IMR-90 (cell line): Measurements from ENCODE around the gene DCST2. TPM values are rescaled to one million over a fixed set of nuclear protein-coding genes. Genes with fewer than 3 reads are reported as not detected.

Experiments
- ATAC-seq: fragments of 200-7000 bp; cut with Tn5 transposase; 2 replicates; pipeline ENCODE4 v1.9.1; 2020; ENCODE audit warnings: low read depth, mild to moderate bottlenecking, moderate library complexity
- BruUV-seq: library from RNA; stranded (reverse); fragments of 400-500 nt; replicated peaks from 2 replicates; lab custom pipeline; 2021; lab: Mats Ljungman, UMichigan
- CTCF ChIA-PET: fragments of 300-600 bp; formaldehyde crosslinking; extraction: SDS; loops from one replicate; lab custom pipeline; 2021; ENCODE audit warnings: antibody characterized with exemption; lab: Yijun Ruan, JAX
- POLR2A ChIA-PET: fragments of 300-600 bp; sonication (Branson Sonifier 250); formaldehyde crosslinking; loops from one replicate; lab custom pipeline; 2022; ENCODE audit warnings: antibody characterized with exemption; ENCODE audit not compliant: unreplicated experiment; lab: Charles Lee
- DNase-seq: peaks from one replicate; pipeline ENCODE4 v3.0.0; 2013
- H2AFZ ChIP-seq: replicated peaks from 2 replicates; pipeline ENCODE3; 2013; ENCODE audit warnings: low read length, mild to moderate bottlenecking; ENCODE audit not compliant: poor library complexity
- H2AK5ac ChIP-seq: 2 replicates; pipeline ENCODE4 v1.6.1; 2013; ENCODE audit warnings: low read depth, low read length, inconsistent platforms
- H2AK9ac ChIP-seq: replicated peaks from 2 replicates; pipeline ENCODE3; 2013; ENCODE audit warnings: mild to moderate bottlenecking, low read depth, low read length, moderate library complexity; ENCODE audit not compliant: poor library complexity
- H2BK120ac ChIP-seq: 2 replicates; pipeline ENCODE4 v1.6.1; 2013; ENCODE audit warnings: low read depth, low read length, inconsistent platforms
- H2BK15ac ChIP-seq: 3 replicates; pipeline ENCODE4 v1.6.1; 2013; ENCODE audit warnings: low read depth, low read length, inconsistent platforms
- H2BK20ac ChIP-seq: 2 replicates; pipeline ENCODE4 v1.6.1; 2013; ENCODE audit warnings: low read depth, mild to moderate bottlenecking, inconsistent platforms, low read length, moderate library complexity
- H2BK5ac ChIP-seq: 2 replicates; pipeline ENCODE4 v1.6.1; 2013; ENCODE audit warnings: mild to moderate bottlenecking, low read depth, low read length, inconsistent platforms; ENCODE audit not compliant: poor library complexity, severe bottlenecking
- H3K14ac ChIP-seq: replicated peaks from 2 replicates; pipeline ENCODE4 v1.6.1; 2013; ENCODE audit warnings: low read depth, low read length, inconsistent platforms
- H3K18ac ChIP-seq: 2 replicates; pipeline ENCODE4 v1.6.1; 2013; ENCODE audit warnings: low read depth, low read length, control low read depth
- H3K23ac ChIP-seq: 2 replicates; pipeline ENCODE4 v1.6.1; 2013; ENCODE audit warnings: low read depth, low read length, inconsistent platforms
- H3K27ac ChIP-seq: 2 replicates; pipeline ENCODE4 v1.5.1; 2013; ENCODE audit warnings: mild to moderate bottlenecking, control low read depth, low read length; ENCODE audit not compliant: insufficient read depth
- H3K27me3 ChIP-seq: 2 replicates; pipeline ENCODE4 v1.6.1; 2013; ENCODE audit warnings: low read length; ENCODE audit not compliant: control insufficient read depth, insufficient read depth
- H3K36me3 ChIP-seq: 2 replicates; pipeline ENCODE4 v1.6.1; 2013; ENCODE audit warnings: low read length, mixed read lengths; ENCODE audit not compliant: control insufficient read depth, insufficient read depth
- H3K4ac ChIP-seq: 2 replicates; pipeline ENCODE4 v1.6.1; 2013; ENCODE audit warnings: low read depth, low read length, inconsistent platforms
- H3K4me1 ChIP-seq: 2 replicates; pipeline ENCODE4 v1.6.1; 2013; ENCODE audit warnings: low read length, mixed read lengths; ENCODE audit not compliant: control insufficient read depth, insufficient read depth
- H3K4me2 ChIP-seq: 2 replicates; pipeline ENCODE4 v1.6.1; 2013; ENCODE audit warnings: low read depth, mild to moderate bottlenecking, control low read depth, low read length, moderate library complexity
- H3K4me3 ChIP-seq: 2 replicates; pipeline ENCODE4 v1.5.1; 2013; ENCODE audit warnings: low read depth, mild to moderate bottlenecking, control low read depth, low read length, moderate library complexity; ENCODE audit not compliant: insufficient read depth
- H3K56ac ChIP-seq: 2 replicates; pipeline ENCODE4 v1.6.1; 2013; ENCODE audit warnings: low read length, inconsistent platforms; ENCODE audit not compliant: insufficient read depth; ENCODE audit errors: extremely low read depth
- H3K79me1 ChIP-seq, 2 experiments: 2 replicates each; pipeline ENCODE4 v1.6.1; 2013; ENCODE audit warnings: low read length in 2 of 2, inconsistent platforms in 1 of 2, low read depth in 1 of 2
- H3K9ac ChIP-seq: 2 replicates; pipeline ENCODE4 v1.6.1; 2013; ENCODE audit warnings: low read depth, low read length, control low read depth
- H3K9me1 ChIP-seq: 2 replicates; pipeline ENCODE4 v1.6.1; 2013; ENCODE audit warnings: low read length, inconsistent platforms; ENCODE audit not compliant: insufficient read depth
- H3K9me3 ChIP-seq: 2 replicates; pipeline ENCODE4 v1.6.1; 2013; ENCODE audit warnings: low read length; ENCODE audit not compliant: control insufficient read depth, insufficient read depth
- H4K20me1 ChIP-seq: 2 replicates; pipeline ENCODE4 v1.6.1; 2013; ENCODE audit warnings: low read length, inconsistent platforms; ENCODE audit not compliant: insufficient read depth
- H4K5ac ChIP-seq: 2 replicates; pipeline ENCODE4 v1.6.1; 2013; ENCODE audit warnings: mild to moderate bottlenecking, low read depth, low read length, control low read depth
- H4K8ac ChIP-seq, 2 experiments: 2 replicates each; pipeline ENCODE4 v1.6.1; 2013; ENCODE audit warnings: low read depth in 2 of 2, low read length in 2 of 2, control low read depth in 1 of 2, inconsistent platforms in 1 of 2
- H4K91ac ChIP-seq: 2 replicates; pipeline ENCODE4 v1.6.1; 2013; ENCODE audit warnings: low read depth, low read length, inconsistent platforms; ENCODE audit not compliant: insufficient read depth
- BHLHE40 ChIP-seq: fragments of 150-350 bp; IDR thresholded peaks from 2 replicates; pipeline ENCODE4 v1.6.1; 2016; ENCODE audit warnings: mild to moderate bottlenecking, low read depth, low read length
- CEBPB ChIP-seq: IDR thresholded peaks from 2 replicates; pipeline ENCODE4 v1.6.1; 2012; ENCODE audit warnings: low read depth, low read length, improper control_type of control experiment
- CHD1 ChIP-seq: IDR thresholded peaks from 2 replicates; pipeline ENCODE4 v1.6.1; 2012; ENCODE audit warnings: low read depth, low read length, improper control_type of control experiment
- FOS ChIP-seq: fragments of 150-350 bp; IDR thresholded peaks from 2 replicates; pipeline ENCODE4 v1.6.1; 2016; ENCODE audit warnings: low read depth, low read length
- MAFK ChIP-seq: IDR thresholded peaks from 2 replicates; pipeline ENCODE4 v1.6.1; 2012; ENCODE audit warnings: low read depth, low read length, improper control_type of control experiment
- MAZ ChIP-seq: IDR thresholded peaks from 2 replicates; pipeline ENCODE4 v1.6.1; 2012; ENCODE audit warnings: low read depth, mild to moderate bottlenecking, low read length, improper control_type of control experiment, moderate library complexity, borderline replicate concordance
- MXI1 ChIP-seq: IDR thresholded peaks from 2 replicates; pipeline ENCODE4 v1.6.1; 2012; ENCODE audit warnings: low read depth, mild to moderate bottlenecking, low read length, moderate library complexity, borderline replicate concordance
- NFE2L2 ChIP-seq: fragments of 150-350 bp; IDR thresholded peaks from 2 replicates; pipeline ENCODE4 v1.6.1; 2016; ENCODE audit warnings: low read depth, mild to moderate bottlenecking, low read length
- POLR2A ChIP-seq: IDR thresholded peaks from 2 replicates; pipeline ENCODE4 v1.6.1; 2012; ENCODE audit warnings: mild to moderate bottlenecking, low read depth, low read length
- RAD21 ChIP-seq: IDR thresholded peaks from 2 replicates; pipeline ENCODE4 v1.6.1; 2012; ENCODE audit warnings: low read length, improper control_type of control experiment
- RCOR1 ChIP-seq: IDR thresholded peaks from 2 replicates; pipeline ENCODE4 v1.6.1; 2012; ENCODE audit warnings: mild to moderate bottlenecking, low read length, improper control_type of control experiment; ENCODE audit not compliant: insufficient replicate concordance
- SMC3 ChIP-seq: fragments of 150-350 bp; IDR thresholded peaks from 2 replicates; pipeline ENCODE4 v1.6.1; 2016; ENCODE audit warnings: low read depth, mild to moderate bottlenecking, antibody characterized with exemption, low read length, moderate library complexity
- USF2 ChIP-seq: fragments of 150-350 bp; IDR thresholded peaks from 2 replicates; pipeline ENCODE4 v1.6.1; 2017; ENCODE audit warnings: mild to moderate bottlenecking, antibody characterized with exemption, low read length, low read depth
- WGBS, 2 experiments: methylation state at CpG; one replicate each; pipeline versions ENCODE4 v1.1.5 to v1.1.7; 2013; ENCODE audit warnings: missing lambda C conversion rate in 2 of 2; ENCODE audit not compliant: insufficient read length in 1 of 2; ENCODE audit errors: extremely low coverage in 2 of 2; 5-methylcytosine and 5-hydroxymethylcytosine counted together
- dilution Hi-C: fragments of 300-500 bp; cut with HindIII; formaldehyde crosslinking; loops from one replicate; pipeline ENCODE4 v1.14.3; 2018; ENCODE audit warnings: low sequenced_read_pairs; ENCODE audit not compliant: unreplicated experiment
- in situ Hi-C: fragments of 300-500 bp; cut with MboI; formaldehyde crosslinking; loops from 3 replicates; pipeline ENCODE4 v1.14.3; 2019; ENCODE audit warnings: low sequenced_read_pairs, inconsistent platforms, mixed read lengths
- intact Hi-C: fragments of 100-400 bp; cut with micrococcal nuclease; formaldehyde crosslinking; loops from 2 replicates; pipeline ENCODE4 v1.10.0; 2022
- polyA plus RNA-seq, 3 experiments: library from polyadenylated mRNA; depleted of rRNA; stranded (reverse); fragments of >200 nt; gene quantifications; 2 replicates each; pipeline ENCODE4 v1.2.3, GENCODE V29; 2012; ENCODE audit warnings: low replicate concordance in 1 of 3
- total RNA-seq: library from RNA; depleted of rRNA; stranded (reverse); fragments of >200 nt; gene quantifications from 2 replicates; pipeline ENCODE4 v1.2.3, GENCODE V29; 2012
- TF ChIP-seq, protein P1 (sequence below): fragments of 150-350 bp; IDR thresholded peaks from 2 replicates; pipeline ENCODE4 v1.6.1; 2016; ENCODE audit warnings: low read depth, mild to moderate bottlenecking, low read length, moderate library complexity, borderline replicate concordance
- TF ChIP-seq, protein P2 (sequence below): conservative IDR thresholded peaks from 2 replicates; pipeline ENCODE4 v1.5.1; 2012; ENCODE audit warnings: mild to moderate bottlenecking, low read depth, low read length, improper control_type of control experiment

The DCST2 gene
- total and polyA plus RNA-seq, 2 of the 4 experiments (the other 2 are of a cell fraction), result 0.14 TPM; not detected in 1

DNA sequence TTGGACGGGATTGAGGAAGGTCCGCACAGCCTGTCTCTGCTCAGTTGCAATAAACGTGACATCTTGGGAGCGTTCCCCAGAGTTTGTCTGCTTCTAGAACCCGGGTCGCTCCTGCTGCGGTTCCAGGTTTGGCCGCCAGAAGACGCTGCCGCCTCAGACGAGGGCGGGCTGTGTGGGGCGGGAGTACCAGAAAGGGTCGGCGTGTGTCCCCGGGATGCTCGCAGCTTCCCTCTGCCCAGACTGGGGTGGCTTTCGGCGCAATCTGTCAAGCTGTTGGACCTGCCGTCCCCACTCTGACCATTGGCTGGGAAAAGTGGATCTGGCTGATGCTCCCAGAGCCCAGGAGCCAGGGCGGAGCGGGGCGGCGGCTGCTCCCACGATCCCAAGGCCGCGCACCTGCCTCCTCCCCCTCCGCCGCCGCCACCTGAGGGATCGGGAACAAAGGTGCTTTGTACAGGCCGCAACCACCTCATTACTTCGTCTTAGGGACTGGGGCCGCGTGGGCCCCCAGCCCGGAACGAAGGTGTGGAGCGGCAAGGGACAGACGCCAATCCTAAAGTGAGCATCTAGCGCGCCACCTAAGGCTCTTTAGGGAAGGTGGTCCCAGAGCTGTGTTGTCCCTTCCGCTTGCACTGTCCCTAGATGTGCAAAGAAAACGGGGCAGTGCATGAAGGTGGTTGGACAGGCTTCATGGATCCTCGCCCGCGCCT lies 29.3 kb upstream of the DCST2 start:
- no peak overlapping the region for H3K23ac ChIP-seq
- no peak overlapping the region for H3K9ac ChIP-seq
- intact Hi-C loops, result loop anchor here (1.0 to 5.0 kb wide), 2 partner anchors 21 to 106 kb away; partner anchors contain the start of gene PBXIP1
- no peak overlapping the region for H3K18ac ChIP-seq
- peaks cover 3% of the 10 kb centered on the region; the same call in 1 of the 2 replicates for H3K9me1 ChIP-seq
- DNase-seq, result peak; percentile 33
- no peak overlapping the region for H3K4me3 ChIP-seq
- H4K5ac ChIP-seq, result no peak overlapping the region
- H3K14ac ChIP-seq, result no peak overlapping the region
- H3K4me1 ChIP-seq, result peaks cover 4% of the 10 kb centered on the region; the same call in 1 of the 2 replicates
- H2BK15ac ChIP-seq, result no peak overlapping the region
- no peaks in the 10 kb centered on the region for H3K27me3 ChIP-seq
- no peak overlapping the region for H4K8ac ChIP-seq
- H2BK5ac ChIP-seq, result no peak overlapping the region
- H3K79me1 ChIP-seq, result peaks cover 10 to 17% of the 10 kb centered on the region in 2 experiments
- H3K4ac ChIP-seq, result no peak overlapping the region
- H3K36me3 ChIP-seq, result peaks cover 12% of the 10 kb centered on the region
- H2AK9ac ChIP-seq, result peak overlapping the region; percentile 58
- H2AK5ac ChIP-seq, result no peak overlapping the region
- peaks cover 17% of the 10 kb centered on the region for H4K20me1 ChIP-seq
- no peak overlapping the region for H2BK120ac ChIP-seq
- H3K9me3 ChIP-seq, result no peaks in the 10 kb centered on the region
- H3K56ac ChIP-seq, result no peak overlapping the region
- no TSS peak for BruUV-seq
- peak overlapping the region; percentile 83 for H2AFZ ChIP-seq
- dilution Hi-C loops, result no loop called here
- no peak overlapping the region for H2BK20ac ChIP-seq
- WGBS, 2 experiments, result 7% methylated on average over 23 of the region's 46 CpGs; no CpG with 5 or more reads in 1 of the 2 experiments
- ATAC-seq, result peak; percentile 13
- ChIA-PET CTCF (interaction anchor here (2.1 kb wide), 1 partner anchor 29 kb away, joined by 7 read pairs; no protein-coding TSS in a partner anchor), POLR2A (no interaction called here)
- H3K4me2 ChIP-seq, result peak overlapping the region; percentile 76
- H3K27ac ChIP-seq, result no peak overlapping the region
- in situ Hi-C loops, result no loop called here
- H4K91ac ChIP-seq, result no peak overlapping the region
- TF ChIP-seq MAFK (no peak), RAD21 (peak; percentile 71), MAZ (peak; percentile 64; the same call in 1 of the 2 replicates), CHD1 (no peak), NFE2L2 (no peak), POLR2A (no peak), USF2 (no peak), MXI1 (no peak), BHLHE40 (no peak), SMC3 (peak; percentile 68), FOS (no peak), RCOR1 (no peak), CEBPB (no peak)
- TF ChIP-seq, protein P1, sequence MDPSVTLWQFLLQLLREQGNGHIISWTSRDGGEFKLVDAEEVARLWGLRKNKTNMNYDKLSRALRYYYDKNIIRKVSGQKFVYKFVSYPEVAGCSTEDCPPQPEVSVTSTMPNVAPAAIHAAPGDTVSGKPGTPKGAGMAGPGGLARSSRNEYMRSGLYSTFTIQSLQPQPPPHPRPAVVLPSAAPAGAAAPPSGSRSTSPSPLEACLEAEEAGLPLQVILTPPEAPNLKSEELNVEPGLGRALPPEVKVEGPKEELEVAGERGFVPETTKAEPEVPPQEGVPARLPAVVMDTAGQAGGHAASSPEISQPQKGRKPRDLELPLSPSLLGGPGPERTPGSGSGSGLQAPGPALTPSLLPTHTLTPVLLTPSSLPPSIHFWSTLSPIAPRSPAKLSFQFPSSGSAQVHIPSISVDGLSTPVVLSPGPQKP, result no peak
- TF ChIP-seq, protein P2, sequence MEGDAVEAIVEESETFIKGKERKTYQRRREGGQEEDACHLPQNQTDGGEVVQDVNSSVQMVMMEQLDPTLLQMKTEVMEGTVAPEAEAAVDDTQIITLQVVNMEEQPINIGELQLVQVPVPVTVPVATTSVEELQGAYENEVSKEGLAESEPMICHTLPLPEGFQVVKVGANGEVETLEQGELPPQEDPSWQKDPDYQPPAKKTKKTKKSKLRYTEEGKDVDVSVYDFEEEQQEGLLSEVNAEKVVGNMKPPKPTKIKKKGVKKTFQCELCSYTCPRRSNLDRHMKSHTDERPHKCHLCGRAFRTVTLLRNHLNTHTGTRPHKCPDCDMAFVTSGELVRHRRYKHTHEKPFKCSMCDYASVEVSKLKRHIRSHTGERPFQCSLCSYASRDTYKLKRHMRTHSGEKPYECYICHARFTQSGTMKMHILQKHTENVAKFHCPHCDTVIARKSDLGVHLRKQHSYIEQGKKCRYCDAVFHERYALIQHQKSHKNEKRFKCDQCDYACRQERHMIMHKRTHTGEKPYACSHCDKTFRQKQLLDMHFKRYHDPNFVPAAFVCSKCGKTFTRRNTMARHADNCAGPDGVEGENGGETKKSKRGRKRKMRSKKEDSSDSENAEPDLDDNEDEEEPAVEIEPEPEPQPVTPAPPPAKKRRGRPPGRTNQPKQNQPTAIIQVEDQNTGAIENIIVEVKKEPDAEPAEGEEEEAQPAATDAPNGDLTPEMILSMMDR, result peak; percentile 72
